GM19193 (cell line): ENCODE measurements around the gene SERP2.

Experiments used
- POLR2A ChIP-seq: IDR thresholded peaks from 4 replicates; pipeline ENCODE4 v1.6.1; 2011; ENCODE audit not compliant: insufficient read depth, insufficient read length; ENCODE audit errors: extremely low read depth

Gene SERP2

DNA sequence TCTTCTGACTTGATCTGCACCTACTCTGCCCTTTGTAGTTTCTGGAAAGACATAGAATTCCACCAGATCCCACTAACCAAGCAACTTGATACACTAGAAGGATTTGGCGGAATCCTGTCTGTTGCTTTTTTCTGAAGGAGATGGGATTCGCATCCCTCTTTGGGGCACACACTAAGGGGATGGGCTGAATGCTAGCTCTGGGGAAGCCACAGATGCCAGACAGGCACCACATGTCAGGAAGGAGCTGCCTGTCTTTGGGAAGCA, 52.1 kb downstream of the SERP2 start:
- no peak for TF ChIP-seq POLR2A

DNA sequence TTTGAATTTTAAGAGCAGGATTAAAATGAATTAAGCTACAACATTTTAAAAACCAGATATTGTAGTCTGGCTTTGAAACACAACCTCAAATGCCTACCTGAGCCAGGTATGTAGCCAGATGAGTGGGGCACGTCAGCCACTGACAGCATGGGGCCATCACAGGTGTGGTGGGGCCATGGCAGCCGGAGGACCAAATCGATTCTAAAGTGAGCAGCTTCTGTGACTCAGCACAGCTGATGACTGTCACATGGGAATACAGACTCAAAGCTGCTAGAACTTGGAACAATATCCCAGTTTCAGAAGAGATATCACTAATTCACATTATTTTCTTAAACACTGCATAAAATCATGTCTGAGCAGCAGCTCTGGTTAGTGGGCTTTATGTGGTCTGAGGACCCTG, 52.8 kb downstream of the SERP2 start:
- TF ChIP-seq POLR2A, result no peak

DNA sequence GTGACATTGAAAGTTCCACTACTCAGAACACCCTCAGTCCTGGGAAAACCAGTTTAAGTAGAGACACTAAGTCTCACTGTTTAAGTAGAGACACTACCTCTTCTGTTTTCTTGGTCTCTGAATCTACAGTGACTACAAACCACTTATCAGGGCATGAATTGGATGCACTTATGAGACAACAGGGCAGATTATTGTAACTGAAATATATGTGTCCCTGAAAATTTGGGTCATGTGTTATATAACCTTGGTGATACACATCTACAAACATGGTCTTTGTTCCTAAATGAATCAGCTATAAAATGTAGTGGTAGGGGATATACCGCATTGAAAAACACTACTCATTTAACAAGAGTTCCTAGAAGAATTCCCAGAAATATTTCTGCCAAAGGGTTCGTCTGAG, 55.7 kb downstream of the SERP2 start:
- no peak for TF ChIP-seq POLR2A

DNA sequence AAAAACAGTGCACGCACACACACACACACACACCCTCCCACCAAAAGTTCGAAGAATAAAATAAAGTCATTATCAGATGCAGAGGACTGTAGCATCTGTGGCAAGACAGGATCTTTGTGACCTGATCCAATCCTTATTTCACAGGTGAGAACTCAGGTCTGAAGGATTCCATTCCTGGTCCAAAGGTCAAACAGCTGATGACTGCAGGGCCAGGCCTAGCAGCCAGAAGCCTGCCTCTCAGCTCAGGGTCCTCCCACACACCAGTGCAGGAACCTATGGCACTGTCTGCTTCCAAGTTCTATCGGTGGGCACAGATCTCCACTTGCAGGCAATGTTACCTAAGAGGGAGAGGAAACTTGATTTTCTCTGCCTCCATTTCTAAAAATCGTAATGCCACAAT, 57.5 kb downstream of the SERP2 start:
- TF ChIP-seq POLR2A, result no peak

DNA sequence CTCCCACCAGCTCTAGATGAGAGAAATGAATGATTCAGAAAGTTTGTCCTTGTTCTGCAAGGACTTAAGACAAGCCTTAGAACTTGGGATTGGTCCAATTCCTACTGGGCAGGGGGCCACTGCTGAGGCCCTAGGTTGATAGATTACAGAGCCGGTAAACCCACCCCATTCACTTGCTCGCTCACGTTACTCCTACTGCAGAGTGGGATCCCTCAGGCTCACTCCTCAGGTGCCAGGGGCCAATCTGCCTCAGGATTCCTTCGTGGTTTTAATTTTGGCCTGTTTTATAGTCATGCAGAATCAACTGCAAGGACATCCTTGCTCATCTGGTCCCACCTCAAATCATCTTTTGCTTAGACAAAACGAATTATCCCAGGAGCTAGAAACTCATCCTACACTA, 59.0 kb downstream of the SERP2 start:
- TF ChIP-seq POLR2A, result no peak

DNA sequence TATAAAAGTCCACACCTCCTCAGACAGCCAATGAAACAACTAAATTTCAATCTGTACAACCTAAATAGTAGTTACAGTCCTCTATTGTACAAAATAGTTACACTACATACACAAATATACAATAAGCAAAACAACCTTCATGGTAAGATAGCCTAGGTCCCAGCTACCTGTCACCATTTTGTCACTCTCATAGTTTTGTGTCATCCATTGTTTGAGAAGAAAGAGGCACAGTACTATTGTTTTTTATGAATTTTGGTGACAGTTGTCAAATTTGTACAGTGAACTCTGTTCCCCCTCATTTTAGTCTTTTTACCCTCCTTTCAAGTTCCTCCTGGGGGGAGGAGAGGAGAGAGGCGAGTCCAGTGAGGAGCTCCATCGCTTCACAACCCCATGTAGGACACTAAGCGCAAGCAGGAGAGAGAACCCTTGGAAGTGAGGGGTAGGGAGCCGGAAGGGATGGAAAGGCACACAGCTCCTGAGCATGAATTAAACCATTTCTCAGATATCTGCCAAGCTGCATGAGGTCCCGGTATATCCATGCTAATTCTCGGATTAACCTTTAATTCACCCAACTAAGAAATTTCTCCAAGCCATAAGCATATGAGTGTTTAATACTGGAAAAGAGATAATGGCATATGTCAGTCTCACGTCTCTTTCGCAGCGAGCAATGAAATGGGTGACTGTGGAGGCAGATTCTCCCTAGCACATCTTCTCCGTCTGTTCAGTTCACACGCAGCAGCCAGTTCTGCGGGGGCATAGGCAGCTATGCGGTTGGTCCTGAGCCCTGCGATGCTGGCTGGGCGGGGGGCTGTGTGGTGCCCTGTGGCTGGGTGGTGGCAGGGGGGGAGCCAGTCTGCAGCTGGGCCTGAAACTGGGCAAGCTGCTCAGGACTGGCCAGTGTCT, 60.5 kb downstream of the SERP2 start:
- TF ChIP-seq POLR2A, result no peak

DNA sequence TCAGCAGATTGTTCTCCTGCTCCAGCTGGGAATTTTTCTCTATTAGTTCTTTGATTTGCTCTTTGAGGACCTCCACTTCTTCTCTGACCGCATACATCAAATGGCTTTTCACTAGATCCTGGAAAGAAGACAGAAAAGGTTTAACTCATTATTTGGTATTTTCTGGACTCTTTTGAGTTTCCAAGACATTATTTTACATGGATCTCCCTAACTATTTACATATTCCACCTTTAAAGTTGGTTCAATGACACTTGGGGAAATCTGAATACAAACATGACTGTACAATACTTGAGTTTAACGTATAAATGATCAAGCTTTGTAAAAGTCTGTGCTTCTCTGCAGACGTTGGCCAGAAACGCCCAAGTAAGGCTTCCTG, 61.1 kb downstream of the SERP2 start:
- no peak for TF ChIP-seq POLR2A

DNA sequence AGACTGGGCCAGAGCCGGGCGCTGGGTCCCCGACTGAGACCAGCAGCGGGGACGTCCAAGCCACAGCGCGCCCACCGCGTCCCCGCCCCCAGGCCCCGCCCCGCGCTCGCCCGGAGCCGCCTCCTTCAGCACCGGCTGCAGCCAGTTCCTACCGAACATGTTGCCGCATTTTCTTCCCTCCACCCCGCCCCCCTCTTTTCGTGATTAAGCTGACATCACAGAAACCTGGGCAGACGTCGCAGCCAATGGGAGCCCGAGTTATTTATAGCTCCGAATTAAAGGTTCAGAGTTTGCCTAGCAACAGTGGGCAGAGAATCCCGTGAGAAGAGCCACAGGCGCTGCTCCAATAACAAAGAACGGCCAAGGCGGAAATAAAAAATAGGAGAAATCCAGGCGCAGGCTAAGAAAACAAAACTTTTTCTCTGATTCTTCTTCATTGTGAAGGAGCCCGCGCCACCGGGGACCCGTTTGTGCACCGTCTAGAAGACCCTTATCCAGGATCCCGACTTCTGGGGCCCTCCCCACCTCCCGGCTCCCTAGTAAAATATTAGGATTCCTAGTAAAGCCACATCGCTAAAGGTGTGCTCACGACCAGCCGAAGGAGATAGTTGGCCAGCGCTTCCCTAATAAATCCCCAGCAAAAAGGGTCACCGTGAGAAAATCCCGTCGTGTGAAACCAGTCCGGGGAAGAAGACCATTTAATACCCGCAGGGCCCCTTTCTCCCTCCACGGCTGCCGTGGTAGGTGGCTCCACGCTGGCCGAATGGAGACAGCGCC, 61.7 kb downstream of the SERP2 start:
- no peak for TF ChIP-seq POLR2A

DNA sequence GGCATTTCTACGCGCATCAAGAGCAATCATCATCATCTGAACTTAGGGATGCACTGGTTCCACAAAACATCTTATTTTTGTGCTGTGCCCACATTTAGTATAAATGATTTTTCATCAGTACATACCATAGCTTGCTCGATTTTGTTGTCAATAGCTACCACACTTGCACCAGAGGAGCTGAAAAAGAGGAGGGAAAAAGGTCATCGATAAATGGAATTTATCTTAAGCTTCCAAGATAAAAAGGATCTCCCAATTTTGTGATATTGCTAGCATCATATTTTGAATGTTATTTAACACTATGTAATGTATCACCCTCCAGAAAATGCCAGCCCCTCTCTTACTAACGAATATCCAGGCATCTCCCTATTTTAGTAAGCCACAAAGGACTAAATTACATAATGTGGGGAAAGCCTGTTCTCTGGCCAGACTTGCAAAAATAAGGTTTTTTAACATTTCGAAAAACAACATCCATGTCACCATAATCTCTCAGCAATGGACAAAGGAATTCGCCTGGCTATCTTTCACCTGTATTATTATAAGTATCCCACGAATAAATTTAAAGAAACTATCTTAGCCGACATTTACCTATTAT, 62.4 kb downstream of the SERP2 start:
- no peak for TF ChIP-seq POLR2A

DNA sequence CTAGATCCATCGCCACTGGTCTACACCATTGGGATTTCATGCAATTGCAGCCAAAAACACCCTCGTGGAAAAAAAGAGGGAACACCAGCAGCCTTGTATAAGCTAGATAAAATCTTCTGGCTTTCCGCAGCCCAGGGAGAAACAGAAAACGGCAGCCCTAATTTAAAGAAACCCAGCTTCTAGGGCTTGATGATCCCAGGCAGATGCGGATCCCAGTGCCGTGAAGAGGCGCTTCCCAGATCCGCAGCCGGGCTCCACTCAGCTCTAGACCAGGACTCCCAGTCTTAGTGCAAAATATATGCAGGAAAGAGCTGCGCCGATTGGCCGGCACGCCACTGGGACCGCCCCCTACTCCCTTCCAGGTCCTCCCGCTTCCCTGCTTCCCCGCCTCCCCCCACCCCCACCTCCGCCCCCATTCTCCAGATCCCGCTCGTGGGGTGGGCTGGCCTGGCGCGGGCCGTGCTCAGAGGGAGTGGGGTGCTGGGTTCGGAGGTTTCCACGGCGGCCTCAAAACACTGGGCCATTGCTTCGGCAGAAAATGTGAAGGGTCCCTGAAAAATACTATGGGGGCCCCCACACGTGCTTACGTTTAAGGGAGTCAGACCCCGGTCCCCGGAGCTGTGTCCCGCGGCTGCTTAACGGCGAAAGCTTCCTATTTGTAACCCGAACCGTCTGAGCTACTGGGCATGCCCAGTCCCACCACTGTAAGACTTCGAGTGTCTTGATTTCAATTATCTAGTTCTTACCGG, 63.1 kb downstream of the SERP2 start:
- TF ChIP-seq POLR2A, result no peak

DNA sequence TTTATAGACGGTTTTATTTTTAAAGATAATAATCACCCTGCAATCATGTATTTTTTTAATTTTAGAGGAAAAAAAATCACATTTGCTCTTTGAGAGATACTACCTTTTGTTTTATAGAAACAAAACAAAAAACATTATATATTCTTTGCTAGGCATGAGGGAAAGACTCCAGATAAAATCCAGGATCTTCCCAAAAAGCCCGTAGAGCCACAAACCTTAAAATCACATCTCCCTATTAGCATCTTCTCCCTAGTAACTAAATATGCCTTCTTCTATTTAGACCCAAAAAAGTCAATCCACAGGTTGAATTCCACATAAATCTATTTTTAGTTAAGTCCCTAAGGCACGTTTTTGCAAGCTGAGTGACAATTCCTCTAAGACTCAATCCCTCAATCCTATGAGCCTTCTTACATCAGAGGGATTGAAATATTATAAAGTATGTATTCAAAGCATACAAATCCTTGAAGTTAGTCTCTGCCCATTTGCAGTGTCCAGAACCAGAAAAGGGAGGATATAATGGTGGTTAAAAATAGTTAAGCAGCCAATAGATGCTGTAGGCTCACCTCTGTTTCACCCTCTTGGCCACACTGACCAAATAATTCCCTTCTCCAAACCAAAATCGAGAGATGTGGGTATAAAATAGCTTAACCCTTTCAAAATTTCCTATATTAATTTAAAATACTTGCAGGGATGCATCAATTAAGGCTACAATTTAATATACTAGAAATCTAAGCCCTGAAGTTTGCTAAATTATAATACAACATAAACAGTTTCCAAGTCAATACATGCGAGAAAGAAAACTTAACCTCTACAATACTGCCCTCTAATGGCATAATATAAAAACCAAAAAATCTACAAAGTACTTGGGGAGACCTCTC, 64.0 kb downstream of the SERP2 start:
- no peak for TF ChIP-seq POLR2A

DNA sequence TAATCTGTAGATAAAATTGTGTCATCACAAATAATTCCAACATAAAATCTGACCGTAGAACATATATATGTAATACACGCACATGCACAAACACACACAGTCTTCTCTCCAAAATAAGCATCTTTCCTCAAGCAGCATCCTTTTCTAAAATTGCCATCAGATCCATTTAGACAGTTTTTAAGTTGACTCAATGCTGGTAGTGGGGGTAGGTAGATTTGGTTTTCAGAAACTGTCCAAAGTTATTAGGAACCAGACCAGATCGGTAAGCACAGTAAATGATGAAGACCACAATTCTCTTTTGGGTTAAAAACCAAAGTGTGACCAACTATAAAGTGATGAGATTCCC, 64.6 kb downstream of the SERP2 start:
- TF ChIP-seq POLR2A, result no peak

DNA sequence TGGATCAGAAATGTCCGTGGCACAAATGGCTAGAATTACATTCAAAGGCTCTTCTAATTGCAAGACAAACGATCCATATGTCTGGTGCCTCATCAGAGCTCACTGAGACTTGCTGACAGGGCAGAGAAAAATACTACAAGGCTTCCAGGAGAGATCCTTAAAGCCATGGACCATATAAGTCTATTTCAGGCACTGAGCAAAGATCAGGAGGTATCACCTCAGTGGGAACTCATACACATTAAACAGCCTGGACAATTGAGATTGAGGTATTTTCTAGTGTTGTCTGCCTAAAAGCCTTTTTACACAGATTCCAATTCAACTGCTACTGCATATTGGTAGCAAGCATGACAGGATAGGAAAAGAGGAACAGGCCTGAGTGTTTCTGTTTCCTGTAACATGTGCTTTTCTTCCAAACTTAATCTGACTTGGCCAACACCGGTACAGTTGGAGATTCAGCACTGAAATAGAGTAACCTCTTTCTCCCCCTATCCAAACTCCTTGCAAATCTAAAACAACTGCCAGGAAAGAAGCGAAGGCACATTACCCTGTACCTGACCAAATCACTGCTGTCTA, 65.9 kb downstream of the SERP2 start:
- TF ChIP-seq POLR2A, result no peak

DNA sequence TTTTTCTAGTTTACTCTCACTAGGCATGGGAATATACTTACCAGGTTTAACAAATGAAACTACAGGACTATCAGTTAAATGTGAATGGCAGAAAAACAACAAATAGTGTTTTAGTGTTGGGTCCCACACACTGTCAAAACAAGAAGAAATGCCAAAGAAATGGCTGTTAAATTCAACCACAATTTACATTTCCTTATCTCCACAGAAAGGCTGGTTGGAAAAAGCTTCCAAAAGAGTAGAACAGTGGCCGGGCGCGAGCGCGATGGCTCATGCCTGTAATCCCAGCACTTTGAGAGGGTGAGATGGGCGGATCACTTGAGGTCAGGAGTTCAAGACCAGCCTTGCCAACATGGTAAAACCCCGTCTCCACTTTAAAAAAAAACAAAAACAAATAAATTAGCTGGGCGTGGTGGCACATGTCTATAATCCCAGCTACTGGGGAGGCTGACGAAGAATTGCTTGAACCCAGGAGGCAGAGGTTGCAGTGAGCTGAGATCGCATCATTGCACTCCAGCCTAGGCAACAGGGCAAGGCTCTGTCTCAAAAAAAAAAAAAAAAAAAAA, 66.5 kb downstream of the SERP2 start:
- no peak for TF ChIP-seq POLR2A
